Caki2 (cell line): ENCODE results near the gene SORCS3. TPM values are rescaled to one million over a fixed set of nuclear protein-coding genes. Genes with fewer than 3 reads are reported as not detected.

Experiments
- DNase-seq: peaks from one replicate; pipeline ENCODE4 v3.0.0-alpha.2; 2015; ENCODE audit warnings: low read depth
- in situ Hi-C: cut with HindIII; loops from 2 replicates; pipeline ENCODE4 v1.10.0; 2016; ENCODE audit warnings: low sequenced_read_pairs, low pct_unique_long_range_greater_than_20kb, mixed read lengths
- total RNA-seq: library from RNA; depleted of rRNA; stranded (reverse); fragments of >200 nt; shearing (Covaris generic); gene quantifications from 2 replicates; pipeline ENCODE4 v1.2.3, GENCODE V29; 2014; ENCODE audit warnings: low replicate concordance

Gene SORCS3
- total RNA-seq, 1 experiment from 2014 or later = 0.10 TPM

GRCh38 chr10:104873161-104873560 is 232.1 kb downstream of the SORCS3 start:
- in situ Hi-C loops = no loop called here
- no peak for DNase-seq

DNA sequence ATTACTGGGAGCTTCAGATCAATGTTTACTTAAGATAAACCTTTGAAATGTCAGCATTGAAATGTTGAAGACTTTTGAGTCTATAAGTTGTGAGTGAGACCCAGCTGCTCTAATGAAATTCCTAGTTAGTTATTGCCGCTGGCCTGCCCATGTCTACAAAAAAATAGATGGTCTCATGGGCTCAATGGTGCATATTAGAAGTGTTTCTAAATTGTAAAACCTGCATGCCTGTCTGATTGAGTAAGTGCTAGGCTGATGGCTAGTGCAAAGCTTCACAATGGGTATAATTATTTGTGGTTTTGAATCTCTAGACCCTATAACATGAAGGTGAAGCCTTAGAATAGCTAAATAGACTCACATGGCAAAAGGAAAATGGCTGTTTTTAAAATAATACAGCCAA is 234.5 kb downstream of the SORCS3 start:
- in situ Hi-C loops = no loop called here
- no peak for DNase-seq

GRCh38 chr10:104880624-104881398 is 239.7 kb downstream of the SORCS3 start:
- no peak for DNase-seq
- in situ Hi-C loops = no loop called here

- in situ Hi-C loops = no loop called here
- DNase-seq = no peak
Measured at GRCh38 chr10:104881740-104882139, 240.7 kb downstream of the SORCS3 start.

- in situ Hi-C loops = no loop called here
- DNase-seq = no peak
Measured at GRCh38 chr10:104892879-104893617, 252.0 kb downstream of the SORCS3 start.

GRCh38 chr10:104893701-104894100 is 252.6 kb downstream of the SORCS3 start:
- DNase-seq = no peak
- in situ Hi-C loops = no loop called here

DNA sequence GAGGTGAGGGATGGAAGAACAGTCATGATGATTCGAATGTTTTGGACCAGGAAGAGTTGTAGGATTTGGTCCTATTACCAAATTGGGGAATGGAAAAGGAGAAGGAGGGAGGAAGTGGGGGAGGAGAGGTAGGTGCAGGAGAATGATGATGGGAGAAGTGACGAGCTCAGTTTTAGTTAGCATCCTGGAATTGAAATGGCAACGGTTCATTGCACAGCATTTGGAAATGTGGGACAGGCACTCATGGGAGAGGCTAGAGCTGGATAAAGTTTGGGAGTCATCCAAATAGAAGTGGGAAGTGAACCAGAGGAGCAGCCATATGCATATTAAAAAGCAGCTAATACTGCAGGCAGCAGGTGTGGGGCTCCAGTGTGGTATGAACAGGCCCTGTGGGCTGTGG is 253.6 kb downstream of the SORCS3 start:
- in situ Hi-C loops = no loop called here

GRCh38 chr10:104895541-104895940 is 254.5 kb downstream of the SORCS3 start:
- DNase-seq = no peak
- in situ Hi-C loops = no loop called here

More for the DNA sequence above, 253.6 kb downstream of the SORCS3 start:
- DNase-seq = no peak

GRCh38 chr10:104895981-104896380 is 254.9 kb downstream of the SORCS3 start:
- no peak for DNase-seq
- in situ Hi-C loops = no loop called here

GRCh38 chr10:104897696-104898095 is 256.6 kb downstream of the SORCS3 start:
- no peak for DNase-seq
- in situ Hi-C loops = no loop called here

DNA sequence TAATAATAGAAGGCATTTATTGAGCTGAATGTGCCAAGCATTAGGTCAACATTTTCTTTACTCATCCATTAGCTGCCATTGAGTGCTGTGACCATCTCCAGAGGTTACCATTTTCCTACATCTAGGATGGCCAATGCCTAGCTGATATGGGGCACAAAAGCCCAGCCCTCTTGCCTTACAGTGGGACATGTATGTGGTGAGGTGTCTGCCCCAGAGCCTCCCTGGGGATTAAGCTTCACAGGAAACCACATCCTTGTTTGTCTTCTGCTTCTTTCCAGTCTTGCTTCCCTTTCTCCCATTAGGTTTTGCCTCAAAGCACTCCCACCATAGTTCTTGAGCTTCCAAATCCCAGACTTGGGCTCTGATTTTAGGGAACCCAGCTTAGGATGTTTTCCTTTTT is 258.7 kb downstream of the SORCS3 start:
- no peak for DNase-seq
- in situ Hi-C loops = no loop called here

- in situ Hi-C loops = no loop called here
Measured at GRCh38 chr10:104903433-104903832, 262.3 kb downstream of the SORCS3 start.

GRCh38 chr10:104904753-104905323 is 263.7 kb downstream of the SORCS3 start:
- in situ Hi-C loops = no loop called here
- DNase-seq = no peak

More at GRCh38 chr10:104903433-104903832, 262.3 kb downstream of the SORCS3 start:
- DNase-seq = no peak

- no peak for DNase-seq
- in situ Hi-C loops = no loop called here
Measured at GRCh38 chr10:104906112-104906511, 265.0 kb downstream of the SORCS3 start.

GRCh38 chr10:104907521-104907920 is 266.4 kb downstream of the SORCS3 start:
- no peak for DNase-seq
- in situ Hi-C loops = no loop called here

GRCh38 chr10:104908581-104908980 is 267.5 kb downstream of the SORCS3 start:
- no peak for DNase-seq
- in situ Hi-C loops = no loop called here

- in situ Hi-C loops = no loop called here
Measured at GRCh38 chr10:104910712-104911111, 269.6 kb downstream of the SORCS3 start.

DNA sequence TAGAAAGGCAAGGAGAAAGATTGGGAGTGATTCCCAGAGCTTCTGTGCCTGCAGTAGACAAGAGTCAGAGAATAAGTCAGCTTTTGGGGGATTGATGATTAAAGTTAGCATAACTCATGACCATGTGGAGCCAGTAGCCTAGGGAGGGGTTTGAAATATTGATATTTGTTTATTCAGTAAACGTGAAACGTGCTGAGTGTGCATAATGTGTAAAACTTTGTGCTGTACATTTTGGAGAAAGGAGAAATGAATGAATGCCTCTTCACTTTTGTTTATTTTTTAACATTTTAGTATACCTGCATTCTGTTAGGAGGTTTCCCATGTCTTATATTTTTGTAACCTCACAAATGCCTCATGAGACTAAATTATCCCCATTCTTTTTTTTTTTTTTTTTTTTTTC is 272.3 kb downstream of the SORCS3 start:
- DNase-seq = no peak
- in situ Hi-C loops = no loop called here

More at GRCh38 chr10:104910712-104911111, 269.6 kb downstream of the SORCS3 start:
- DNase-seq = no peak

GRCh38 chr10:104920476-104920875 is 279.4 kb downstream of the SORCS3 start:
- no peak for DNase-seq
- in situ Hi-C loops = no loop called here
